WTC11 (cell line): ENCODE data around the gene SACS. TPM values are rescaled to one million over a fixed set of nuclear protein-coding genes. Genes with fewer than 3 reads are reported as not detected.

ENCODE experiments used
- ATAC-seq: fragments of 200-7000 bp; cut with Tn5 transposase; 2 replicates; pipeline ENCODE4 v1.10.0; 2021; ENCODE audit warnings: mild to moderate bottlenecking, moderate library complexity
- CTCF ChIA-PET: fragments of 300-600 bp; sonication (Branson Sonifier 250); formaldehyde crosslinking; loops from one replicate; lab custom pipeline; 2021; ENCODE audit warnings: antibody characterized with exemption; lab: Charles Lee
- POLR2A ChIA-PET: fragments of 350-600 bp; sonication (Branson Sonifier 250); formaldehyde crosslinking; loops from one replicate; lab custom pipeline; 2021; ENCODE audit warnings: antibody characterized with exemption; lab: Charles Lee
- DNase-seq: peaks from one replicate; pipeline ENCODE4 v3.0.0; 2021; ENCODE audit warnings: low spot score
- H3K27ac Mint-ChIP-seq: 2 replicates; pipeline ENCODE4 v1.8.0; 2021; ENCODE audit warnings: mixed read lengths
- H3K27me3 Mint-ChIP-seq: 2 replicates; pipeline ENCODE4 v1.8.0; 2021; ENCODE audit warnings: low read depth, mild to moderate bottlenecking, moderate library complexity, mixed read lengths
- H3K36me3 Mint-ChIP-seq: 2 replicates; pipeline ENCODE4 v1.8.0; 2021; ENCODE audit warnings: mixed read lengths
- H3K4me1 Mint-ChIP-seq: 2 replicates; pipeline ENCODE4 v1.8.0; 2022; ENCODE audit warnings: mixed read lengths
- H3K4me3 Mint-ChIP-seq: 2 replicates; pipeline ENCODE4 v1.8.0; 2021; ENCODE audit warnings: mild to moderate bottlenecking, moderate library complexity, mixed read lengths
- H3K9me3 Mint-ChIP-seq: 2 replicates; pipeline ENCODE4 v1.8.0; 2021; ENCODE audit warnings: mixed read lengths
- ARID4B ChIP-seq: sonication (generic); formaldehyde crosslinking; IDR thresholded peaks from 2 replicates; pipeline ENCODE4 v1.8.0; 2023; ENCODE audit warnings: missing genetic modification reagents, mild to moderate bottlenecking, borderline replicate concordance
- CREB1 ChIP-seq: sonication (generic); formaldehyde crosslinking; IDR thresholded peaks from 2 replicates; pipeline ENCODE4 v1.8.0; 2023; ENCODE audit warnings: mild to moderate bottlenecking, missing genetic modification reagents
- ELF4 ChIP-seq: sonication (generic); formaldehyde crosslinking; IDR thresholded peaks from 2 replicates; pipeline ENCODE4 v1.8.1; 2022; ENCODE audit warnings: low read depth, mild to moderate bottlenecking, moderate library complexity, missing genetic modification reagents
- GABPB1 ChIP-seq: sonication (generic); formaldehyde crosslinking; IDR thresholded peaks from 2 replicates; pipeline ENCODE4 v1.8.1; 2023; ENCODE audit warnings: mild to moderate bottlenecking, missing genetic modification reagents
- JUN ChIP-seq: sonication (generic); formaldehyde crosslinking; IDR thresholded peaks from 2 replicates; pipeline ENCODE4 v1.8.0; 2023; ENCODE audit warnings: mild to moderate bottlenecking, missing genetic modification reagents
- MXD4 ChIP-seq: fragments of 250-450 bp; sonication (Bioruptor Pico); IDR thresholded peaks from 2 replicates; pipeline ENCODE4 v1.8.0; 2021; ENCODE audit warnings: mild to moderate bottlenecking, moderate library complexity, borderline replicate concordance
- NFE2L1 ChIP-seq: sonication (generic); formaldehyde crosslinking; IDR thresholded peaks from 2 replicates; pipeline ENCODE4 v1.8.1; 2023; ENCODE audit warnings: missing genetic modification reagents
- NR1H2 ChIP-seq: sonication (generic); formaldehyde crosslinking; IDR thresholded peaks from 2 replicates; pipeline ENCODE4 v1.9.0; 2021; ENCODE audit warnings: mild to moderate bottlenecking, moderate library complexity, missing genetic modification reagents
- OVOL2 ChIP-seq: fragments of 250-450 bp; sonication (Bioruptor Pico); IDR thresholded peaks from 2 replicates; pipeline ENCODE4 v1.9.0; 2021; ENCODE audit warnings: mild to moderate bottlenecking, borderline replicate concordance
- PREB ChIP-seq: sonication (generic); formaldehyde crosslinking; IDR thresholded peaks from 2 replicates; pipeline ENCODE4 v1.8.1; 2022; ENCODE audit warnings: mild to moderate bottlenecking, missing genetic modification reagents, moderate library complexity, borderline replicate concordance
- SMAD3 ChIP-seq: sonication (generic); formaldehyde crosslinking; IDR thresholded peaks from 2 replicates; pipeline ENCODE4 v1.8.0; 2022; ENCODE audit warnings: missing genetic modification reagents, mild to moderate bottlenecking, borderline replicate concordance
- SOX15 ChIP-seq: fragments of 250-450 bp; sonication (Bioruptor Pico); IDR thresholded peaks from 2 replicates; pipeline ENCODE4 v1.9.0; 2021; ENCODE audit warnings: mild to moderate bottlenecking
- ZBTB43 ChIP-seq: sonication (generic); formaldehyde crosslinking; IDR thresholded peaks from 2 replicates; pipeline ENCODE4 v1.8.1; 2023; ENCODE audit warnings: mild to moderate bottlenecking, missing genetic modification reagents
- ZNF263 ChIP-seq: sonication (generic); formaldehyde crosslinking; IDR thresholded peaks from 2 replicates; pipeline ENCODE4 v1.8.1; 2022; ENCODE audit warnings: low read depth, mild to moderate bottlenecking, moderate library complexity, missing genetic modification reagents
- ZNF317 ChIP-seq: sonication (generic); formaldehyde crosslinking; IDR thresholded peaks from 2 replicates; pipeline ENCODE4 v1.8.1; 2023; ENCODE audit warnings: low read depth, mild to moderate bottlenecking, moderate library complexity, missing genetic modification reagents, borderline replicate concordance
- total RNA-seq: library from RNA; stranded (reverse); gene quantifications from 3 replicates; pipeline ENCODE4 v1.2.3, GENCODE V29; 2021
- TF ChIP-seq, protein P1 (sequence below): sonication (generic); formaldehyde crosslinking; IDR thresholded peaks from 2 replicates; pipeline ENCODE4 v1.8.1; 2023; ENCODE audit warnings: mild to moderate bottlenecking, moderate library complexity, missing genetic modification reagents
- TF ChIP-seq, protein P2 (sequence below): sonication (generic); formaldehyde crosslinking; IDR thresholded peaks from 2 replicates; pipeline ENCODE4 v1.8.1; 2023; ENCODE audit warnings: mild to moderate bottlenecking, missing genetic modification reagents
- TF ChIP-seq, protein P3 (sequence below): fragments of 250-450 bp; sonication (Bioruptor Pico); IDR thresholded peaks from 2 replicates; pipeline ENCODE4 v1.8.0; 2021; ENCODE audit warnings: mild to moderate bottlenecking

The SACS gene
- total RNA-seq, 1 experiment from 2014 or later = 35.2 TPM

DNA sequence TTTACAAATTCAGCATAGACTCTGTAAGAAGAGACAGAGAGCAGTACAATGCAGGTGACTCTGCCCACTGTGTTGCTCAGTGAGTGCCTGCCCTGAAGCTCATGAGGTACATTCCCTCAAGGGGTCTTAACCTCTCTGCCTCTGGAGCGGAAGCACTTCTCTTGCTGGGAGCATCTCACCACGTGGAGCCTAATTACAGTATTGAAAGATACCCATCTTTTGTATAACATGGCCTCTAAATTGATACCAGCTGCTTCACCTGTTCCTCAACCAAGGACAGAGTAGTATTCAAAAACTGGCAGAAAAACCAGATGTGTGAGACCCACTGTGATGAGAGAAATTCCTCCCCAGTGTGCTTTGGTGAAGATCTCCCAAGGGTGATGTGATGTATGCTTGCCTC lies 77.1 kb downstream of the SACS start:
- H3K36me3 Mint-ChIP-seq = peaks cover 42% of the 10 kb centered on the region
- H3K27ac Mint-ChIP-seq = no peak overlapping the region
- ChIA-PET POLR2A (no interaction called here), CTCF (no interaction called here)
- H3K9me3 Mint-ChIP-seq = no peaks in the 10 kb centered on the region
- no peak overlapping the region for H3K4me3 Mint-ChIP-seq
- no peak for TF ChIP-seq NFE2L1 (CRISPR knock-in tag)
- TF ChIP-seq SOX15 (CRISPR knock-in tag) = no peak
- TF ChIP-seq ZNF317 = no peak
- TF ChIP-seq SMAD3 = no peak
- no peak for TF ChIP-seq NR1H2
- TF ChIP-seq, protein P1, sequence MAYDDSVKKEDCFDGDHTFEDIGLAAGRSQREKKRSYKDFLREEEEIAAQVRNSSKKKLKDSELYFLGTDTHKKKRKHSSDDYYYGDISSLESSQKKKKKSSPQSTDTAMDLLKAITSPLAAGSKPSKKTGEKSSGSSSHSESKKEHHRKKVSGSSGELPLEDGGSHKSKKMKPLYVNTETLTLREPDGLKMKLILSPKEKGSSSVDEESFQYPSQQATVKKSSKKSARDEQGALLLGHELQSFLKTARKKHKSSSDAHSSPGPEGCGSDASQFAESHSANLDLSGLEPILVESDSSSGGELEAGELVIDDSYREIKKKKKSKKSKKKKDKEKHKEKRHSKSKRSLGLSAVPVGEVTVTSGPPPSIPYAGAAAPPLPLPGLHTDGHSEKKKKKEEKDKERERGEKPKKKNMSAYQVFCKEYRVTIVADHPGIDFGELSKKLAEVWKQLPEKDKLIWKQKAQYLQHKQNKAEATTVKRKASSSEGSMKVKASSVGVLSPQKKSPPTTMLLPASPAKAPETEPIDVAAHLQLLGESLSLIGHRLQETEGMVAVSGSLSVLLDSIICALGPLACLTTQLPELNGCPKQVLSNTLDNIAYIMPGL (CRISPR knock-in tag) = no peak
- TF ChIP-seq, protein P2, sequence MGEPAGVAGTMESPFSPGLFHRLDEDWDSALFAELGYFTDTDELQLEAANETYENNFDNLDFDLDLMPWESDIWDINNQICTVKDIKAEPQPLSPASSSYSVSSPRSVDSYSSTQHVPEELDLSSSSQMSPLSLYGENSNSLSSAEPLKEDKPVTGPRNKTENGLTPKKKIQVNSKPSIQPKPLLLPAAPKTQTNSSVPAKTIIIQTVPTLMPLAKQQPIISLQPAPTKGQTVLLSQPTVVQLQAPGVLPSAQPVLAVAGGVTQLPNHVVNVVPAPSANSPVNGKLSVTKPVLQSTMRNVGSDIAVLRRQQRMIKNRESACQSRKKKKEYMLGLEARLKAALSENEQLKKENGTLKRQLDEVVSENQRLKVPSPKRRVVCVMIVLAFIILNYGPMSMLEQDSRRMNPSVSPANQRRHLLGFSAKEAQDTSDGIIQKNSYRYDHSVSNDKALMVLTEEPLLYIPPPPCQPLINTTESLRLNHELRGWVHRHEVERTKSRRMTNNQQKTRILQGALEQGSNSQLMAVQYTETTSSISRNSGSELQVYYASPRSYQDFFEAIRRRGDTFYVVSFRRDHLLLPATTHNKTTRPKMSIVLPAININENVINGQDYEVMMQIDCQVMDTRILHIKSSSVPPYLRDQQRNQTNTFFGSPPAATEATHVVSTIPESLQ (CRISPR knock-in tag) = no peak
- no peak for TF ChIP-seq ELF4
- no peak for ATAC-seq
- H3K4me1 Mint-ChIP-seq = no peaks in the 10 kb centered on the region
- H3K27me3 Mint-ChIP-seq = no peaks in the 10 kb centered on the region
- DNase-seq = no peak

DNA sequence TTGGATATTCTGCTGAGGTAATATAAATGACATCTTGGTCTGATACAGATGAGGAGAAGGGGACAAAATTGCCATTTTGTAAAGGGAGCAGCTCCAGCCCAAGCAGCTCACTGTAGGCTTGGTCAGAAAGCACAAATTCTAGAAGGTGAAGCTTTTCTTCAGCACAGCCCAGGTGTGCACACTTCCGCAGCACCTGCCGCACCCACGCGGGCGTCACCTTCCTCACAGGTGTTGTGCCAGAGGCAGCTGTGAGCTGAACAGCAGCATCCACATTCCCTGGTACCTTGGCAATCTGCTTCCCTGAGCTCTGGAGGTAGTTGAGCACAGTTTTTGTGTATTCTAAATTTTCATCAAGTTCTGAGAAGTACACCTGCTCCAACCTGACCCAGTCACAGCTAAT lies 79.0 kb downstream of the SACS start:
- no peak for DNase-seq
- CTCF ChIA-PET = interaction anchor here (0.7 kb wide), 1 partner anchor 534 kb away, joined by 3 read pairs; no protein-coding TSS in a partner anchor
- Mint-ChIP-seq H3K9me3 (no peaks in the 10 kb centered on the region), H3K27me3 (no peaks in the 10 kb centered on the region), H3K36me3 (peaks cover 49% of the 10 kb centered on the region), H3K4me3 (no peak overlapping the region), H3K27ac (no peak overlapping the region), H3K4me1 (no peaks in the 10 kb centered on the region)
- no peak for ATAC-seq
- TF ChIP-seq MXD4 (no peak), ZNF263 (no peak), JUN (CRISPR knock-in tag) (no peak), OVOL2 (CRISPR knock-in tag) (no peak)
- POLR2A ChIA-PET = no interaction called here

GRCh38 chr13:23352161-23352560 lies 81.3 kb downstream of the SACS start:
- Mint-ChIP-seq H3K4me3 (no peak overlapping the region), H3K4me1 (no peaks in the 10 kb centered on the region), H3K9me3 (no peaks in the 10 kb centered on the region), H3K36me3 (peaks cover 49% of the 10 kb centered on the region), H3K27ac (no peak overlapping the region), H3K27me3 (no peaks in the 10 kb centered on the region)
- DNase-seq (no peak), ATAC-seq (no peak)
- ChIA-PET CTCF (no interaction called here), POLR2A (no interaction called here)
- TF ChIP-seq GABPB1 (CRISPR knock-in tag) = no peak
- TF ChIP-seq PREB (CRISPR knock-in tag) = no peak
- TF ChIP-seq, protein P3, sequence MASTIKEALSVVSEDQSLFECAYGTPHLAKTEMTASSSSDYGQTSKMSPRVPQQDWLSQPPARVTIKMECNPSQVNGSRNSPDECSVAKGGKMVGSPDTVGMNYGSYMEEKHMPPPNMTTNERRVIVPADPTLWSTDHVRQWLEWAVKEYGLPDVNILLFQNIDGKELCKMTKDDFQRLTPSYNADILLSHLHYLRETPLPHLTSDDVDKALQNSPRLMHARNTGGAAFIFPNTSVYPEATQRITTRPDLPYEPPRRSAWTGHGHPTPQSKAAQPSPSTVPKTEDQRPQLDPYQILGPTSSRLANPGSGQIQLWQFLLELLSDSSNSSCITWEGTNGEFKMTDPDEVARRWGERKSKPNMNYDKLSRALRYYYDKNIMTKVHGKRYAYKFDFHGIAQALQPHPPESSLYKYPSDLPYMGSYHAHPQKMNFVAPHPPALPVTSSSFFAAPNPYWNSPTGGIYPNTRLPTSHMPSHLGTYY (CRISPR knock-in tag) = no peak
- no peak for TF ChIP-seq ZBTB43
- no peak for TF ChIP-seq CREB1 (CRISPR knock-in tag)
- no peak for TF ChIP-seq ARID4B (CRISPR knock-in tag)
